Esophagus muscularis mucosa (tissue), 3 donors: Measurements from ENCODE around the gene ZBTB18.

Experiments
- POLR2A ChIP-seq: fragments of 450-650 bp; IDR thresholded peaks from one replicate; pipeline ENCODE4 v1.6.1; 2017; ENCODE audit warnings: antibody characterized with exemption, moderate library complexity, mild to moderate bottlenecking, low read depth
- POLR2AphosphoS5 ChIP-seq, 2 donors: sonication (generic); formaldehyde crosslinking; IDR thresholded peaks; one replicate each; pipeline ENCODE4 v1.6.1; 2017; ENCODE audit warnings: antibody characterized with exemption in 2 of 2
- TF ChIP-seq, protein P1 (sequence below), 3 experiments: fragments of 200-600 bp in 2 of 3; fragments of 450-650 bp in 1 of 3; sonication (generic) in 2 of 3; IDR thresholded peaks; one replicate each; pipeline ENCODE4 v1.5.1; 2017 to 2019; ENCODE audit warnings: antibody characterized with exemption in 3 of 3, mild to moderate bottlenecking in 2 of 3, moderate library complexity in 1 of 3

DNA sequence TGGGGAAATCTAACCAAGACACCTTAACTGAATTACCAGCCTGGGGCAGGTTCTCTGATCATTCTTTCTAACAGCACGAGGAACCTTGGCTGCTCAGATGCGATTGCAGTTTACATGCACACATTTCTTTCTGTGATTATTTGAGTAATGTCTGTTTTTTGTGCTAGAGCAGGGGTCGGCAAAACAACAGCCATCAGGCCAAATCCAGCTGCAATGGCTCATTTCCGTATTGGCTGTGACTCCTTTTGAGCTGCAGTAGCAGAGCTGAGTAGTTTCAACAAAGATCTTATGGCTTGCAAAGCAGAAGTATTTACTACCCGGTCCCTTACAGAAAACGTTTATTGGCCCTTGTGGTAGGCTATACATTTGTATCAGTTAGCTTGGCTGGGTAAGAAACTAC, 37.1 kb downstream of the ZBTB18 start:
- TF ChIP-seq POLR2AphosphoS5 (IDR thresholded peaks at IDR 0.05) (no peak), POLR2A (no peak)
- TF ChIP-seq, protein P1, sequence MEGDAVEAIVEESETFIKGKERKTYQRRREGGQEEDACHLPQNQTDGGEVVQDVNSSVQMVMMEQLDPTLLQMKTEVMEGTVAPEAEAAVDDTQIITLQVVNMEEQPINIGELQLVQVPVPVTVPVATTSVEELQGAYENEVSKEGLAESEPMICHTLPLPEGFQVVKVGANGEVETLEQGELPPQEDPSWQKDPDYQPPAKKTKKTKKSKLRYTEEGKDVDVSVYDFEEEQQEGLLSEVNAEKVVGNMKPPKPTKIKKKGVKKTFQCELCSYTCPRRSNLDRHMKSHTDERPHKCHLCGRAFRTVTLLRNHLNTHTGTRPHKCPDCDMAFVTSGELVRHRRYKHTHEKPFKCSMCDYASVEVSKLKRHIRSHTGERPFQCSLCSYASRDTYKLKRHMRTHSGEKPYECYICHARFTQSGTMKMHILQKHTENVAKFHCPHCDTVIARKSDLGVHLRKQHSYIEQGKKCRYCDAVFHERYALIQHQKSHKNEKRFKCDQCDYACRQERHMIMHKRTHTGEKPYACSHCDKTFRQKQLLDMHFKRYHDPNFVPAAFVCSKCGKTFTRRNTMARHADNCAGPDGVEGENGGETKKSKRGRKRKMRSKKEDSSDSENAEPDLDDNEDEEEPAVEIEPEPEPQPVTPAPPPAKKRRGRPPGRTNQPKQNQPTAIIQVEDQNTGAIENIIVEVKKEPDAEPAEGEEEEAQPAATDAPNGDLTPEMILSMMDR (IDR thresholded peaks at IDR 0.05): no peak
